Gastroesophageal sphincter (tissue), 4 donors: Measurements from ENCODE around the gene NEU2. TPM values are rescaled to one million over a fixed set of nuclear protein-coding genes. Genes with fewer than 3 reads are reported as not detected.

Source experiments
- ATAC-seq: fragments of 150-250 bp; one replicate; pipeline ENCODE4 v1.9.1; 2016; ENCODE audit warnings: mild to moderate bottlenecking, moderate library complexity
- H3K27ac ChIP-seq, 4 donors: fragments of 200-600 bp; sonication (generic) in 3 of 4; 1 replicate in 3 of 4; 2 replicates in 1 of 4; pipeline ENCODE4 v1.5.1; 2016 to 2019
- H3K27me3 ChIP-seq: fragments of 200-600 bp; sonication (generic); one replicate; pipeline ENCODE4 v1.5.1; 2019
- H3K36me3 ChIP-seq, 2 donors: fragments of 200-600 bp; sonication (generic); one replicate each; pipeline ENCODE4 v1.5.1; 2019; ENCODE audit warnings: control low read depth in 1 of 2
- H3K4me1 ChIP-seq, 3 donors: fragments of 200-600 bp; sonication (generic); 1 replicate in 2 of 3; 2 replicates in 1 of 3; pipeline ENCODE4 v1.5.1; 2016 to 2019; ENCODE audit warnings: control low read depth in 2 of 3
- H3K4me3 ChIP-seq, 2 donors: fragments of 200-600 bp; sonication (generic); one replicate each; pipeline ENCODE4 v1.5.1; 2019; ENCODE audit warnings: mild to moderate bottlenecking in 1 of 2, moderate library complexity in 1 of 2
- H3K9me3 ChIP-seq, 3 donors: fragments of 200-600 bp; sonication (generic); one replicate each; pipeline ENCODE4 v1.5.1; 2017 to 2019; ENCODE audit warnings: control low read depth in 2 of 3
- EP300 ChIP-seq: sonication (generic); formaldehyde crosslinking; IDR thresholded peaks from one replicate; pipeline ENCODE4 v1.6.1; 2017; ENCODE audit warnings: antibody characterized with exemption, mild to moderate bottlenecking
- POLR2A ChIP-seq, 2 donors: fragments of 450-650 bp; IDR thresholded peaks; one replicate each; pipeline ENCODE4 v1.6.1; 2017; ENCODE audit warnings: antibody characterized with exemption in 2 of 2, mild to moderate bottlenecking in 2 of 2, moderate library complexity in 1 of 2
- POLR2AphosphoS5 ChIP-seq: sonication (generic); formaldehyde crosslinking; IDR thresholded peaks from one replicate; pipeline ENCODE4 v1.6.1; 2017; ENCODE audit warnings: antibody characterized with exemption
- WGBS, 2 donors: methylation state at CpG; one replicate each; pipeline ENCODE4 v1.1.5; 2018; ENCODE audit warnings: low coverage in 1 of 2; 5-methylcytosine and 5-hydroxymethylcytosine counted together
- total RNA-seq, 4 donors: library from RNA; depleted of rRNA; stranded (reverse); fragments of >200 nt; gene quantifications; one replicate each; pipeline ENCODE4 v1.1.0, GENCODE V29; 2016
- TF ChIP-seq, protein P1 (sequence below), 4 experiments: fragments of 200-600 bp in 2 of 4; fragments of 450-650 bp in 2 of 4; sonication (generic) in 1 of 4; IDR thresholded peaks; one replicate each; pipeline ENCODE4 v1.5.1; 2017 to 2019; ENCODE audit warnings: antibody characterized with exemption in 4 of 4, mild to moderate bottlenecking in 2 of 4, moderate library complexity in 2 of 4

NEU2 gene
- total RNA-seq, 4 donors from 2014 or later = not detected

DNA sequence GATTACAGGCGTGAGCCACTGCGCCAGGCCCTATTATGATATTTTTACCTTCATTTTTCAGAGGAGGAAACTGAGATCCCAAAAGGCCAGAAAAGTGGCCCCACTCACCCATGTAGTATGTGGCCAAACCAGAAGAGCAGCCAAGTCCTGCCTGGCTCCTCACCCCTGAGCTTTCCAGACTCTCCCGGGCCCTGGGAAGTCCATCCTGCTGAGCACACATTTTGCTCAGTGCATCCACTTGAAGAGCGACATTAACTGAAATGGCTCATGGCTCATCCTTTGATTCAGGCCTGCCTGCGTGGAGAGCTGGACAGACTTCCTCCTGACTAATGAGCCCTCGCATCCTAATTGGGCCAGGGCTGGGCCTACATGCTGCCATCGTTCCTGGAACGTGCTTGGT, 9.9 kb upstream of the NEU2 start:
- WGBS, 2 donors = 93 to 100% methylated on average over 1 to 2 of the region's 8 CpGs
- Histone ChIP-seq H3K27ac (no peak overlapping the region), H3K36me3 (no peaks in the 10 kb centered on the region), H3K9me3 (peaks cover 0 to 8% (median 0%) of the 10 kb centered on the region in 3 donors), H3K27me3 (no peaks in the 10 kb centered on the region), H3K4me1 (no peaks in the 10 kb centered on the region), H3K4me3 (no peak overlapping the region)
- ATAC-seq = no peak
- TF ChIP-seq EP300 = no peak
- no peak for TF ChIP-seq POLR2A (IDR thresholded peaks at IDR 0.05)
- TF ChIP-seq, protein P1, sequence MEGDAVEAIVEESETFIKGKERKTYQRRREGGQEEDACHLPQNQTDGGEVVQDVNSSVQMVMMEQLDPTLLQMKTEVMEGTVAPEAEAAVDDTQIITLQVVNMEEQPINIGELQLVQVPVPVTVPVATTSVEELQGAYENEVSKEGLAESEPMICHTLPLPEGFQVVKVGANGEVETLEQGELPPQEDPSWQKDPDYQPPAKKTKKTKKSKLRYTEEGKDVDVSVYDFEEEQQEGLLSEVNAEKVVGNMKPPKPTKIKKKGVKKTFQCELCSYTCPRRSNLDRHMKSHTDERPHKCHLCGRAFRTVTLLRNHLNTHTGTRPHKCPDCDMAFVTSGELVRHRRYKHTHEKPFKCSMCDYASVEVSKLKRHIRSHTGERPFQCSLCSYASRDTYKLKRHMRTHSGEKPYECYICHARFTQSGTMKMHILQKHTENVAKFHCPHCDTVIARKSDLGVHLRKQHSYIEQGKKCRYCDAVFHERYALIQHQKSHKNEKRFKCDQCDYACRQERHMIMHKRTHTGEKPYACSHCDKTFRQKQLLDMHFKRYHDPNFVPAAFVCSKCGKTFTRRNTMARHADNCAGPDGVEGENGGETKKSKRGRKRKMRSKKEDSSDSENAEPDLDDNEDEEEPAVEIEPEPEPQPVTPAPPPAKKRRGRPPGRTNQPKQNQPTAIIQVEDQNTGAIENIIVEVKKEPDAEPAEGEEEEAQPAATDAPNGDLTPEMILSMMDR (IDR thresholded peaks at IDR 0.05) = no peak
- TF ChIP-seq POLR2AphosphoS5 = no peak

DNA sequence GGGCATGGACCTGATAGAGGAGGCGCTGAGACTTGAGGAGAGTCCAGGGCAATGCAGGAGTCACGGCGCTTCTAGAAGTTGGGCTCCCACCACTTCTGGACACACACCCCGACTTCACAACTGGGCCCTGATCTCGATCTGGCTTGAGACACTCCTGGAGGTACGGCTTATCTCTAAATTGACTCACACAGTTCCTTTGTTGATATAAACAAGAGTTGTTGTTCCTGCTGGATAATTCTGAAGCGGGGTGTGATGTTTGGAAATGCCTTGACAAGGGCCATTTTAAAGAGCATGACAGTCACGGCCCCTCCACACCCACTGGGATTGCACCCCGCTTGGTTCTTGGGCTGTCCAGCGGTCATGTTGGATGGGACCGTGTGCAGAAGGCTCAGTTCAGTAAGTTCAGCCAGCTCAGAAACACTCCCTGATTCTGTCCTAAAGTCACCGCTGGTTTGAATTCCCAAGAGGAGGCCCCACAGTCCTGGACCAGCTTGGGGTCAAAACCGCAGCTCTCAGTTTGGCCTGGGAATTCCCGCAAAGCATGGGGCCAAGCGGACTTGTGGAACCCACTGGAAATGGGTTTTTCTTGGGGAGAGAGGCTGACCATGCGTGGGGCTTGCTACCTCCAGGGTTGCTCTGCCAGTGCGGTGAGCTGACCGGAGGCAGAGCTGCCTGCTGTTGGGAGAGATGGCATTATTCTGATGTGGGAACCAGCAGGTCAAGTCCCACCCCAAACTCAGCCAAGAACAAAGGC, 9.3 kb upstream of the NEU2 start:
- ATAC-seq = no peak
- H3K27me3 ChIP-seq = no peaks in the 10 kb centered on the region
- H3K36me3 ChIP-seq = no peaks in the 10 kb centered on the region
- WGBS, 2 donors = 87% methylated on average over 8 of the region's 18 CpGs; no CpG with 5 or more reads in 1 of the 2 donors
- H3K27ac ChIP-seq = no peak overlapping the region
- no peak overlapping the region for H3K4me3 ChIP-seq
- H3K9me3 ChIP-seq = peaks cover 0 to 4% (median 0%) of the 10 kb centered on the region in 3 donors
- H3K4me1 ChIP-seq = no peaks in the 10 kb centered on the region
- TF ChIP-seq, protein P1 (IDR thresholded peaks at IDR 0.05) = no peak
- no peak for TF ChIP-seq EP300
- no peak for TF ChIP-seq POLR2A (IDR thresholded peaks at IDR 0.05)
- no peak for TF ChIP-seq POLR2AphosphoS5

DNA sequence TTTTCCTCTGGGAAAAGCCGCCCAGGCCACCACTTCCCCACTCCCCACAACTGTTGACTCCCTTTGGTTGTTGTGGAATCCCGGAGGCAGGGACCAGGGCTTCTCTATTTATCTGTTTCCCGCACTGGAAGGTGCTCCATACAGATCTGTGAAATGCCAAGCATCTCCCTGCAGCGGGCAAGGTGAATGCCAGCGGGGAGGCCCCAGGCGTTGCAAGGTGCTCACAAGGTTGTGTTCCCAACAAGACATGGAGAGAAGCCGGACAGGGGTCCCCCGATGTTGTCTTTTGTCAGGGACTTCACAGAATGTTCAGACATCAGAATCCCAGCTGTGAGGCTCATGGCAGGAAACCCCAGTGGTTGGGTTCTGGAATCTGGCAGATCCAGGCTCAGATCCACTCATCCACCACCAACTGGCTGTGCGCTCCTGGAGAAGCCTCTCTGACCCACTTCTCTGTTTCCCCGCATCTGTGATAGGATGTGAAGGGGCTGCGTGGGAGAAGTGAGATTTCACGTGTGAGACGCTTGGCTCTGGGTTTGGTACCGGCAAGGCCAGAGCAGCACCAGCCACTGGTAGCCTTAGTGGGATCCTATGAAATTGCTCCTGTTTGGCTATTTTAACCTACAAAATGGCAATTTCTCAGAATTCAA, 8.6 kb upstream of the NEU2 start:
- H3K27me3 ChIP-seq = no peaks in the 10 kb centered on the region
- WGBS, 2 donors = 90 to 100% methylated on average over 3 to 6 of the region's 14 CpGs
- H3K9me3 ChIP-seq = no peaks in the 10 kb centered on the region
- ATAC-seq = no peak
- H3K4me1 ChIP-seq = no peaks in the 10 kb centered on the region
- no peak overlapping the region for H3K27ac ChIP-seq
- no peak for TF ChIP-seq POLR2AphosphoS5
- TF ChIP-seq, protein P1 (IDR thresholded peaks at IDR 0.05) = no peak
- TF ChIP-seq EP300 = no peak
- TF ChIP-seq POLR2A (IDR thresholded peaks at IDR 0.05) = no peak
- no peak overlapping the region for H3K4me3 ChIP-seq
- H3K36me3 ChIP-seq = no peaks in the 10 kb centered on the region

DNA sequence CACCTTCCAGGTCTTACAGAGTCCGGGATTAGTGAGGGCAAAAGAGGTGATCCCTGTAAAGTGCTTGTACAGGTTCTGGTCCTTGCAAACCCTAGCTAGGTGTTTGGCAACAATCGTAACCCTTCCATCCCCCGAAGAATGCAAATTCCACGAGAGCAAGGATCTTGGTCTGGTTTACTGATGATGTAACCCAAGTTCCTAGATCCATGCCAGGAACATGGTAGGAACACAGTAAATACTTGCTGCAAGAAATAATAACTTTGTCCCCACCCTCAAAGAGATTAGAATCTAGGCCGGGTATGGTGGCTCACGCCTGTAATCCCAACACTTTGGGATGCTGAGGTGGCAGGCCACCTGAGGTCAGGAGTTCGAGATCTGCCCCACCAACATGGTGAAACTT, 6.8 kb upstream of the NEU2 start:
- Histone ChIP-seq H3K27ac (no peak overlapping the region), H3K4me3 (no peak overlapping the region), H3K27me3 (no peaks in the 10 kb centered on the region), H3K4me1 (no peaks in the 10 kb centered on the region), H3K36me3 (no peaks in the 10 kb centered on the region), H3K9me3 (no peaks in the 10 kb centered on the region)
- TF ChIP-seq POLR2AphosphoS5 (no peak), POLR2A (IDR thresholded peaks at IDR 0.05) (no peak), EP300 (no peak)
- TF ChIP-seq, protein P1 (IDR thresholded peaks at IDR 0.05) = no peak
- 67% methylated on average over 3 of the region's 7 CpGs; no CpG with 5 or more reads in 1 of the 2 donors for WGBS, 2 donors
- ATAC-seq = no peak
